ENCODE measurements around the gene HSPA1B. TPM values are rescaled to one million over a fixed set of nuclear protein-coding genes. Genes with fewer than 3 reads are reported as not detected.
A peak's percentile ranks its signal among the peaks of the same experiment; 100 is the strongest.
"Not testable (repeated sequence)": the region's sequence is repeated elsewhere in the genome, so short reads cannot be mapped to it uniquely, and the experiment has no call there.

HSPA1B gene
- total and polyA plus RNA-seq, 8 donors: 35.9 to 165 (median 77.4) TPM

DNA sequence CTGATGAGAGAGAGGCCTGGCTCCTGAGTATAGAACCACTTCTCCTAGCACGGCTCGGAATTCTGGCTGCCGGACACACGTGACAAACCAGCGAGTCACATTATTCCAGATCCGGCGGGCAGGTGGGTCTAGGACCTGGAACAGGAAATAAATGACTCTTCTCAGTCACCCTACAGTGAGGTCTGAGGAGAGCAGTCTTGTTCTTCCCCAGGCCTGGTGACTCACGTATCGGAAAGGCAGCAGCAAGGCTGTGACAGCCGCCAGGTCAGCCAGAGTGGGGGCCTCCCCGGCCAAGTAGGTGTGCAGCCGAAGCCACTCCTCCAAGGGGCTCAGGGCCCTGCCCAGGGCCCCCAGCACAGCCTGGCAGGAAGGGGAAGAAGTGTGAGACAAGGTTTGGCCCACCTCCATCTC is 34.8 kb upstream of the HSPA1B start:
- no peaks in the 10 kb centered on the region for H3K9me3 ChIP-seq
- TF ChIP-seq POLR2A (IDR thresholded peaks at IDR 0.05) (no peak), EP300 (IDR thresholded peaks at IDR 0.05) (no peak), POLR2AphosphoS5 (IDR thresholded peaks at IDR 0.05) (no peak)
- TF ChIP-seq, protein P1, sequence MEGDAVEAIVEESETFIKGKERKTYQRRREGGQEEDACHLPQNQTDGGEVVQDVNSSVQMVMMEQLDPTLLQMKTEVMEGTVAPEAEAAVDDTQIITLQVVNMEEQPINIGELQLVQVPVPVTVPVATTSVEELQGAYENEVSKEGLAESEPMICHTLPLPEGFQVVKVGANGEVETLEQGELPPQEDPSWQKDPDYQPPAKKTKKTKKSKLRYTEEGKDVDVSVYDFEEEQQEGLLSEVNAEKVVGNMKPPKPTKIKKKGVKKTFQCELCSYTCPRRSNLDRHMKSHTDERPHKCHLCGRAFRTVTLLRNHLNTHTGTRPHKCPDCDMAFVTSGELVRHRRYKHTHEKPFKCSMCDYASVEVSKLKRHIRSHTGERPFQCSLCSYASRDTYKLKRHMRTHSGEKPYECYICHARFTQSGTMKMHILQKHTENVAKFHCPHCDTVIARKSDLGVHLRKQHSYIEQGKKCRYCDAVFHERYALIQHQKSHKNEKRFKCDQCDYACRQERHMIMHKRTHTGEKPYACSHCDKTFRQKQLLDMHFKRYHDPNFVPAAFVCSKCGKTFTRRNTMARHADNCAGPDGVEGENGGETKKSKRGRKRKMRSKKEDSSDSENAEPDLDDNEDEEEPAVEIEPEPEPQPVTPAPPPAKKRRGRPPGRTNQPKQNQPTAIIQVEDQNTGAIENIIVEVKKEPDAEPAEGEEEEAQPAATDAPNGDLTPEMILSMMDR (IDR thresholded peaks at IDR 0.05): no peak
- H3K36me3 ChIP-seq: peaks cover 11 to 52% (median 39%) of the 10 kb centered on the region in 4 donors
- H3K4me3 ChIP-seq: no peak overlapping the region
- intact Hi-C loops (cut with DNase I; ENCODE audit: low total_unique reads): no loop called here
- peaks cover 12 to 41% (median 30%) of the 10 kb centered on the region in 4 donors for H3K4me1 ChIP-seq
- H3K27me3 ChIP-seq: no peaks in the 10 kb centered on the region
- WGBS, 5 donors: 74 to 93% (median 82%) methylated on average over 10 to 12 of the region's 12 CpGs
- H3K27ac ChIP-seq: peak overlapping the region in 3 of 5 donors; percentile 24 to 100 (median 46)
- DNase-seq: no peak

- H3K9me3 ChIP-seq; H3K27me3 ChIP-seq; intact Hi-C loops (cut with DNase I; ENCODE audit: low total_unique reads); DNase-seq: not testable (repeated sequence)
- Histone ChIP-seq H3K4me3 (peak overlapping the region in 2 of 4 donors; percentile 86 to 89), H3K4me1 (peaks cover 12 to 41% (median 30%) of the 10 kb centered on the region in 4 donors), H3K27ac (peak overlapping the region in 4 of 5 donors; percentile 89 to 100 (median 96)), H3K36me3 (peaks cover 11 to 47% (median 37%) of the 10 kb centered on the region in 4 donors)
- WGBS, 5 donors: 88 to 95% (median 90%) methylated on average over 6 of the region's 6 CpGs
Measured at GRCh38 chr6:31793927-31794245, 33.7 kb upstream of the HSPA1B start.

DNA sequence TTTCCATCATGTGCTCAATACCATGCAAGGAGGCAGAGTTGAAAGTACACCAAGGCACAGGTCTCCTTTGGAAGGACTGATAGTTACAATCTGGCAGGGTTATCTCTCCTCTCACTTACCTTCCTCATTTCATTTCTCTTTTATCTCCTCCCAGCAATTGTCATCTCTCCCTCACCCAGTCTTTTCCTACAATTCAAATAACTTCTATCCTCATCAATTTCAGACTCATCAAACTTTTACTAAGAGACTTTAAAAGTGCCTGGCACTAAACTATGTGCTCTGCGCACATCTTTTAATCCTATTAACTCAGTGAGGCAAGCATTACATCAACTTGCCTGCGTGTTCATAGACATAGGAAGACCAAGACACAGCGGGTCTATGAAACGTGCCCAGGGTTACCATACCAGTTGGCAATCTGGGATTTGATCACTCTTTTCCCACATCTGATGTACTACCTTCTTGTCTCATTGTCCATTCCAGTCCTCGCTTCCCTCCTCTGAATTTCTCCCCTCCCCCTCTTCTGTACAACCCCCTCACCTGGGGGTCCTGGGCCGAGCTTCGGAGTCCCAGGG is 33.2 kb upstream of the HSPA1B start:
- WGBS, 5 donors: 4 to 10% (median 9%) methylated on average over 7 of the region's 7 CpGs
- peak overlapping the region; percentile 89 to 100 (median 98) for H3K27ac ChIP-seq
- peaks cover 11 to 45% (median 35%) of the 10 kb centered on the region in 4 donors for H3K36me3 ChIP-seq
- peak overlapping the region; percentile 73 to 90 (median 88) for H3K4me3 ChIP-seq
- no peaks in the 10 kb centered on the region for H3K9me3 ChIP-seq
- no peaks in the 10 kb centered on the region for H3K27me3 ChIP-seq
- intact Hi-C loops (cut with DNase I; ENCODE audit: low total_unique reads): no loop called here
- TF ChIP-seq POLR2AphosphoS5 (IDR thresholded peaks at IDR 0.05): peak in 1 of 3 donors; percentile 30
- TF ChIP-seq, protein P1 (IDR thresholded peaks at IDR 0.05): no peak
- no peak for DNase-seq
- H3K4me1 ChIP-seq: peaks cover 12 to 41% (median 30%) of the 10 kb centered on the region in 4 donors

- Histone ChIP-seq H3K4me1 (peaks cover 12 to 41% (median 30%) of the 10 kb centered on the region in 4 donors), H3K36me3 (peaks cover 11 to 40% (median 32%) of the 10 kb centered on the region in 4 donors), H3K27me3 (no peaks in the 10 kb centered on the region), H3K4me3 (peak overlapping the region; percentile 73 to 90 (median 88)), H3K27ac (peak overlapping the region; percentile 89 to 100 (median 98)), H3K9me3 (no peaks in the 10 kb centered on the region)
- 0 to 2% (median 1%) methylated on average over 36 to 44 of the region's 44 CpGs for WGBS, 5 donors
- no peak for DNase-seq
- intact Hi-C loops (cut with DNase I; ENCODE audit: low total_unique reads): no loop called here
- TF ChIP-seq POLR2AphosphoS5 (IDR thresholded peaks at IDR 0.05): peak in 1 of 3 donors; percentile 1
- no peak for TF ChIP-seq EP300 (IDR thresholded peaks at IDR 0.05)
Measured at GRCh38 chr6:31794866-31795615, 32.5 kb upstream of the HSPA1B start.

DNA sequence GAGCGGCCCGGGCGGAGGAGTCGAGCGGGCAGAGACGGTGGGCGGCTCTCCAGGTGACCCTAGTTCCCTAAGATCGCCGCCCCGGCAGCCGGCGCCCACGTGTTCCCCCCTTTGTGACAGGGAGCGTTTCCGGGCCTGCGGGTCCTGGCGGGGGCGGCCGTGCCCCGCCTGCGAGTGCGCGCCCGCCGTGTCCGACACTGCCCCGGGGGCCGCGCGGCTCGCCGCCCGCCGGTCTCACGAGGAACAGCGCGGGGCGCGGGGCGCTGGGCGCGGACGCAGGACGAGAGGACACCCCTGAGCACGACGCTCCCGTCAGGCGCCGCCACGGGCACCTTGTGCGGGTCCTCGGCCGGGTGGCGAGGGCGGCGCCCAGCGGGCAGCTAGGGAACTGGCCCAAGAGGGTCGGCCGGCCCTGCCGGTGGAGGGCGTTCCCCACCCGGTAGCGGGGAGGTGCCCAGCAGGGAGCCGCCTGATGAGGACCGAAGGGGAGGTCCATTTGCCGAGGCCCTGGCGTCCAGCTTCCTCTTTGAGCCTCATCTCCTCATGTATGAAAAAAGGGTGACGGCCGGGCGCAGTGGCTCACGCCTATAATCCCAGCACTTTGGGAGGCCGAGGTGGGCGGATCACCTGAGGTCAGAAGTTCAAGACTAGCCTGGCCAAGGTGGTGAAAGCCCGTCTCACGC is 31.8 kb upstream of the HSPA1B start, which contains the start of gene VARS1:
Gene VARS1 (minus strand): TSS at position 137 of the 683 bp plus-strand sequence. CDS start 535 bp downstream, outside the sequence.
- peak; percentile 94 to 97 for DNase-seq
- H3K4me1 ChIP-seq: peaks cover 12 to 41% (median 30%) of the 10 kb centered on the region in 4 donors
- peaks cover 11 to 37% (median 30%) of the 10 kb centered on the region in 4 donors for H3K36me3 ChIP-seq
- no peaks in the 10 kb centered on the region for H3K27me3 ChIP-seq
- H3K9me3 ChIP-seq: no peaks in the 10 kb centered on the region
- 0 to 2% (median 1%) methylated on average over 31 to 75 of the region's 75 CpGs for WGBS, 5 donors
- H3K4me3 ChIP-seq: peak within 1 kb of the TSS; percentile 73 to 90 (median 88)
- H3K27ac ChIP-seq: peak within 1 kb of the TSS; percentile 89 to 100 (median 98)
- intact Hi-C loops (cut with DNase I; ENCODE audit: low total_unique reads): no loop called here
- TF ChIP-seq POLR2A (IDR thresholded peaks at IDR 0.05): no peak
- TF ChIP-seq POLR2AphosphoS5 (IDR thresholded peaks at IDR 0.05): peak; percentile 28 to 73 (median 63)
- TF ChIP-seq, protein P1 (IDR thresholded peaks at IDR 0.05): peak in 5 of 7 experiments; percentile 76 to 95 (median 84)
- TF ChIP-seq EP300 (IDR thresholded peaks at IDR 0.05): no peak
